DND-41 (cell line): Measurements from ENCODE around the gene PRLH.

ENCODE experiments used
- ATAC-seq: fragments of 200-7000 bp; cut with Tn5 transposase; 3 replicates; pipeline ENCODE4 v1.9.1; 2021; ENCODE audit warnings: low read depth; ENCODE audit not compliant: insufficient read depth
- DNase-seq: peaks from one replicate; pipeline ENCODE4 v3.0.0-alpha.2; 2020
- H2AFZ ChIP-seq: 2 replicates; pipeline ENCODE4 v1.6.0; 2012; ENCODE audit warnings: low read depth, low read length
- H3K27ac ChIP-seq: 2 replicates; pipeline ENCODE4 v1.5.1; 2012; ENCODE audit warnings: low read length, inconsistent platforms
- H3K27me3 ChIP-seq: fragments of 200-600 bp; sonication (generic); 2 replicates; pipeline ENCODE4 v1.6.0; 2012; ENCODE audit warnings: low read length, mild to moderate bottlenecking, inconsistent platforms; ENCODE audit not compliant: insufficient read depth, poor library complexity
- H3K36me3 ChIP-seq: 2 replicates; pipeline ENCODE4 v1.5.1; 2012; ENCODE audit warnings: low read length, inconsistent platforms; ENCODE audit not compliant: insufficient read depth
- H3K4me1 ChIP-seq: 2 replicates; pipeline ENCODE4 v1.5.1; 2012; ENCODE audit warnings: mild to moderate bottlenecking, low read length; ENCODE audit not compliant: insufficient read depth
- H3K4me2 ChIP-seq: 2 replicates; pipeline ENCODE4 v1.6.0; 2012; ENCODE audit warnings: mild to moderate bottlenecking, moderate library complexity, low read length, inconsistent platforms; ENCODE audit not compliant: insufficient read depth
- H3K4me3 ChIP-seq, 2 experiments: fragments of 200-600 bp in 1 of 2; shearing (Covaris generic) in 1 of 2; 2 replicates each; pipeline ENCODE4 v1.5.1; 2012 to 2016; ENCODE audit warnings: inconsistent platforms in 2 of 2, low read length in 2 of 2, mild to moderate bottlenecking in 2 of 2, low read depth in 1 of 2, moderate library complexity in 1 of 2
- H3K79me2 ChIP-seq: 2 replicates; pipeline ENCODE4 v1.6.0; 2012; ENCODE audit warnings: low read length, inconsistent platforms; ENCODE audit not compliant: insufficient read depth
- H3K9ac ChIP-seq: 2 replicates; pipeline ENCODE4 v1.6.0; 2012; ENCODE audit warnings: low read depth, mild to moderate bottlenecking, inconsistent platforms, low read length, moderate library complexity
- H3K9me3 ChIP-seq: 2 replicates; pipeline ENCODE4 v1.5.1; 2012; ENCODE audit warnings: low read length, moderate library complexity, mild to moderate bottlenecking, inconsistent platforms; ENCODE audit not compliant: insufficient read depth, severe bottlenecking
- H4K20me1 ChIP-seq: 2 replicates; pipeline ENCODE4 v1.6.0; 2012; ENCODE audit warnings: low read length; ENCODE audit not compliant: insufficient read depth
- CTCF ChIP-seq: IDR thresholded peaks from 2 replicates; pipeline ENCODE4 v1.5.1; 2012; ENCODE audit warnings: borderline replicate concordance, low read length, moderate library complexity, mild to moderate bottlenecking; ENCODE audit not compliant: poor library complexity, severe bottlenecking; ENCODE audit errors: extremely low read depth
- EZH2 ChIP-seq: IDR thresholded peaks from 3 replicates; pipeline ENCODE4 v1.6.1; 2012; ENCODE audit warnings: borderline replicate concordance, low read depth, mild to moderate bottlenecking, moderate library complexity, low read length, inconsistent platforms; ENCODE audit not compliant: severe bottlenecking

Gene PRLH

GRCh38 chr2:237576974-237577373 is 10.6 kb downstream of the PRLH start:
- Histone ChIP-seq H3K79me2 (no peaks in the 10 kb centered on the region), H3K4me1 (no peaks in the 10 kb centered on the region), H2AFZ (no peak overlapping the region), H3K4me2 (no peak overlapping the region), H3K27ac (no peak overlapping the region), H3K9ac (no peak overlapping the region), H3K9me3 (no peaks in the 10 kb centered on the region), H3K4me3 (no peak overlapping the region), H4K20me1 (no peaks in the 10 kb centered on the region), H3K27me3 (no peaks in the 10 kb centered on the region), H3K36me3 (no peaks in the 10 kb centered on the region)
- TF ChIP-seq EZH2 (no peak), CTCF (no peak)
- DNase-seq (no peak), ATAC-seq (no peak)

GRCh38 chr2:237577458-237577857 is 11.1 kb downstream of the PRLH start:
- DNase-seq (no peak), ATAC-seq (no peak)
- Histone ChIP-seq H3K36me3 (no peaks in the 10 kb centered on the region), H3K4me3 (no peak overlapping the region), H3K27ac (no peak overlapping the region), H4K20me1 (no peaks in the 10 kb centered on the region), H3K9me3 (no peaks in the 10 kb centered on the region), H3K79me2 (no peaks in the 10 kb centered on the region), H3K4me1 (no peaks in the 10 kb centered on the region), H2AFZ (no peak overlapping the region), H3K9ac (no peak overlapping the region), H3K27me3 (no peaks in the 10 kb centered on the region), H3K4me2 (no peak overlapping the region)
- TF ChIP-seq EZH2: no peak
- TF ChIP-seq CTCF: no peak

GRCh38 chr2:237577956-237578870 is 11.8 kb downstream of the PRLH start:
- DNase-seq (no peak), ATAC-seq (no peak)
- Histone ChIP-seq H2AFZ (no peak overlapping the region), H3K4me3 (no peak overlapping the region), H3K4me1 (no peaks in the 10 kb centered on the region), H3K4me2 (no peak overlapping the region), H3K9me3 (no peaks in the 10 kb centered on the region), H4K20me1 (no peaks in the 10 kb centered on the region), H3K9ac (no peak overlapping the region), H3K79me2 (no peaks in the 10 kb centered on the region), H3K36me3 (no peaks in the 10 kb centered on the region), H3K27me3 (no peaks in the 10 kb centered on the region), H3K27ac (no peak overlapping the region)
- TF ChIP-seq EZH2 (no peak), CTCF (no peak)
